Left colon (tissue), 2 donors: ENCODE measurements around the gene OPN5. TPM values are rescaled to one million over a fixed set of nuclear protein-coding genes. Genes with fewer than 3 reads are reported as not detected.

Experiments used
- ATAC-seq: fragments of 200-7000 bp; cut with Tn5 transposase; one replicate; pipeline ENCODE4 v1.9.1; 2020; ENCODE audit warnings: mild to moderate bottlenecking, moderate library complexity
- DNase-seq, 2 donors: peaks; one replicate each; pipeline ENCODE4 v3.0.0-alpha.2; 2020
- intact Hi-C, 2 donors: fragments of 100-400 bp; cut with DNase I in 1 of 2; cut with micrococcal nuclease in 1 of 2; formaldehyde crosslinking; loops; one replicate each; pipeline versions ENCODE4 v1.11.2 to v1.14.0; 2022; cut with DNase I, micrococcal nuclease
- total RNA-seq, 2 donors: library from RNA; stranded (reverse); fragmentation: NEBNext Ultra II Directional; extraction: Animal tissue kit (Norgen Biotek cat#: 25700); gene quantifications; one replicate each; pipeline ENCODE4 v1.2.1, GENCODE V29; 2021
- donor health status: DM: no; HTN: no; CAD: no.
- donor health status: DM: yes; HTN: yes; CAD: no.

Gene OPN5
- total RNA-seq, 2 donors from 2014 or later: not detected

GRCh38 chr6:47844881-47845280 lies 63.0 kb downstream of the OPN5 start:
- DNase-seq: no peak
- intact Hi-C loops: no loop called here
- no peak for ATAC-seq

DNA sequence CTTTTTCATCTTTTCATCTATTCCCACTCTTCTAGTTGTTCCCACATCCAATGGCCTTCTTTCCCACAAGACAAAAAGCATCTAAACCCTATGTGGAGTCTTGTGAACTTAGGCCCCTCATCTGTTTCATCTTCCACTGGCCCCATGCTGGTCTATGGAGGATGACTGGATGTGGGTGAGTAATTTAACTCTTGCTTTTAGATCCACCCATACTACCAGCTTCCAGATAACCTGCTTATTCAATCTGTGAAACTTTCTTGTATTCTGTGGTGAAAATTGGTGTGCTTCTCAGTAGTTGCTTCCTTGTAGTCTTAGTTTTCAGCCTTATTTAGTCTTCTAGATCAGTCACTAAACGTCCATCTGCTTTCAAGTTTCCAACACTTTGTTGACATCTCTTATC lies 64.9 kb downstream of the OPN5 start:
- intact Hi-C loops: no loop called here
- DNase-seq (no peak), ATAC-seq (no peak)

GRCh38 chr6:47851091-47851490 lies 69.3 kb downstream of the OPN5 start:
- DNase-seq: no peak
- no peak for ATAC-seq
- intact Hi-C loops: no loop called here

GRCh38 chr6:47852727-47853126 lies 70.9 kb downstream of the OPN5 start:
- ATAC-seq: no peak
- intact Hi-C loops: no loop called here

GRCh38 chr6:47853766-47854165 lies 71.9 kb downstream of the OPN5 start:
- DNase-seq (no peak), ATAC-seq (no peak)
- intact Hi-C loops: no loop called here

More at GRCh38 chr6:47852727-47853126, 70.9 kb downstream of the OPN5 start:
- DNase-seq: no peak

GRCh38 chr6:47854971-47855370 lies 73.1 kb downstream of the OPN5 start:
- intact Hi-C loops: no loop called here
- ATAC-seq (no peak), DNase-seq (no peak)

- DNase-seq: no peak
- ATAC-seq: no peak
- intact Hi-C loops: no loop called here
Observed at GRCh38 chr6:47859175-47859574, 77.3 kb downstream of the OPN5 start.

DNA sequence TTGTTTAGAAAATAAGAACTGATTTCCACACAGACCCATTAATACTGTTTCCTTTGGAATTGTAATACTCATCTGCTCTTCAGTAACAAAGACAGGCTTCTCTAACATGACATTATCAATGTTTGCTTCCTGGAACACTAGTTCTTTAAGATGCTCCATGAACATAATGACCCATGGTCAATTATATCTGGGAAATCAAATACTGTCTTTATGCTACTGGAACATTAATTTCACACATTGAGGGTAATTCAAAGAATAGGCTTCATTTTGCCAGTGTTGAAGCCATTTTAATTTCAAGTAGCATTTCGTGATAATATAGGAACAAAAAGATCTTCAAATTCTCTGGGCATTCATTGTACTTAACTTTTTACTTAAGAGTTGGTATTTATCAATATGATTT lies 80.9 kb downstream of the OPN5 start:
- no peak for DNase-seq
- no peak for ATAC-seq
- intact Hi-C loops: no loop called here

GRCh38 chr6:47865206-47865605 lies 83.4 kb downstream of the OPN5 start:
- intact Hi-C loops: no loop called here
- no peak for ATAC-seq
- no peak for DNase-seq

DNA sequence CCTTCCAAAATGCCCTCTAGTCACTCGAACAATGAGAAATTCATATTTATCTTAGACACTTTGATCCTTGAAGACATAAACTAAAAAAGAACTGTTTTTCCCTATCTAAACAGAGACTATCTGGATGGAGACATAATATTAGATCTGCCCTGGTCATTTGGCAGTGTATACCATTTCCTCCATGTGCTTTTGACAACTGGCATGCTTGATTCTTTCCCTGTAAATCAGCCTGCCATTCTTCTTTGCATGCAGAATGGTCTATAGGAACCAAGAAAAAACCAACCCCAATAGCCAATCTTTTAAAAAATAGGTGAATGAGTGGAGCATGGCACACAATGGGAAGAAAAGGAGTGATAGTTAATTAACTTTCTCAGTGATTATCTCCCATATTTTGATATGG lies 93.8 kb downstream of the OPN5 start:
- ATAC-seq (no peak), DNase-seq (no peak)
- intact Hi-C loops: no loop called here

Other genes with a start within 250 kb of the OPN5 start
- gene ADGRF4, start 83.5 kb upstream of the OPN5 start, total RNA-seq: 1 to 10 TPM; 2.0 to 4.0 TPM